Measurements from ENCODE around the gene AHRR. TPM values are rescaled to one million over a fixed set of nuclear protein-coding genes. Genes with fewer than 3 reads are reported as not detected.
A peak's percentile ranks its signal among the peaks of the same experiment; 100 is the strongest.

AHRR gene
- polyA plus RNA-seq, 3 donors, result 0.15 TPM; not detected in 1

- peaks cover 0 to 3% (median 0%) of the 10 kb centered on the region in 3 donors for H3K27me3 Mint-ChIP-seq (ENCODE audit: low read depth in 3 of 3)
- no peak overlapping the region for H3K27ac ChIP-seq (ENCODE audit: low read depth in 1 of 2, low read length in 2 of 2)
- H2AFZ ChIP-seq (ENCODE audit: insufficient read depth, low read depth, low read length, poor library complexity, severe bottlenecking), result no peak overlapping the region
- no peaks in the 10 kb centered on the region for H3K9me3 ChIP-seq (replicated peaks in 1 of 2; ENCODE audit: control insufficient read depth in 1 of 2, insufficient read depth in 1 of 2, low read length in 2 of 2)
- no peak overlapping the region for H3K4me3 ChIP-seq (replicated peaks in 1 of 3; ENCODE audit: low read depth in 2 of 3, low read length in 3 of 3)
- peaks cover 7% of the 10 kb centered on the region for H4K20me1 ChIP-seq (ENCODE audit: insufficient read depth, low read length)
- H3K9ac ChIP-seq (ENCODE audit: insufficient read depth, low read length, poor library complexity, severe bottlenecking), result no peak overlapping the region
- intact Hi-C loops (cut with micrococcal nuclease), result no loop called here
- H3K27ac Mint-ChIP-seq, result peak overlapping the region in 1 of 7 donors; percentile 38
- H3K4me3 Mint-ChIP-seq, result no peak overlapping the region
- no peaks in the 10 kb centered on the region for H3K36me3 ChIP-seq (replicated peaks in 1 of 2; ENCODE audit: control insufficient read depth in 1 of 2, insufficient read depth in 2 of 2, low read length in 2 of 2)
- 95% methylated on average over 6 of the region's 8 CpGs for WGBS (ENCODE audit: insufficient coverage)
- no peak overlapping the region for H3K4me2 ChIP-seq (replicated peaks; ENCODE audit: extremely low read depth, low read length, poor library complexity, severe bottlenecking)
- no peak for DNase-seq
- H3K27me3 ChIP-seq (ENCODE audit: control insufficient read depth in 2 of 2, insufficient read depth in 2 of 2, low read length in 2 of 2), result no peaks in the 10 kb centered on the region
- H3K36me3 Mint-ChIP-seq, result peaks cover 0 to under 1% of the 10 kb centered on the region in 2 donors
- H3K9me3 Mint-ChIP-seq, result no peaks in the 10 kb centered on the region
- H3K4me1 Mint-ChIP-seq, result peaks cover 28% of the 10 kb centered on the region
- peaks cover 34 to 37% of the 10 kb centered on the region in 2 donors for H3K4me1 ChIP-seq (ENCODE audit: control insufficient read depth in 1 of 2, insufficient read depth in 2 of 2, low read length in 2 of 2)
- TF ChIP-seq CTCF (IDR thresholded peaks at IDR 0.05), result no peak
- H3K79me2 ChIP-seq (ENCODE audit: insufficient read depth, low read length), result peaks cover 11% of the 10 kb centered on the region
Measured at GRCh38 chr5:439181-439580, 117.7 kb downstream of the AHRR start.

GRCh38 chr5:439636-440035, 118.1 kb downstream of the AHRR start:
- Histone ChIP-seq H2AFZ (ENCODE audit: insufficient read depth, low read depth, low read length, poor library complexity, severe bottlenecking) (no peak overlapping the region), H3K4me2 (replicated peaks; ENCODE audit: extremely low read depth, low read length, poor library complexity, severe bottlenecking) (no peak overlapping the region), H4K20me1 (ENCODE audit: insufficient read depth, low read length) (peaks cover 12% of the 10 kb centered on the region), H3K27ac (ENCODE audit: low read depth in 1 of 2, low read length in 2 of 2) (no peak overlapping the region), H3K4me1 (ENCODE audit: control insufficient read depth in 1 of 2, insufficient read depth in 2 of 2, low read length in 2 of 2) (peaks cover 35 to 40% of the 10 kb centered on the region in 2 donors), H3K27me3 (ENCODE audit: control insufficient read depth in 2 of 2, insufficient read depth in 2 of 2, low read length in 2 of 2) (no peaks in the 10 kb centered on the region), H3K9ac (ENCODE audit: insufficient read depth, low read length, poor library complexity, severe bottlenecking) (no peak overlapping the region), H3K9me3 (replicated peaks in 1 of 2; ENCODE audit: control insufficient read depth in 1 of 2, insufficient read depth in 1 of 2, low read length in 2 of 2) (no peaks in the 10 kb centered on the region), H3K36me3 (replicated peaks in 1 of 2; ENCODE audit: control insufficient read depth in 1 of 2, insufficient read depth in 2 of 2, low read length in 2 of 2) (no peaks in the 10 kb centered on the region), H3K4me3 (replicated peaks in 1 of 3; ENCODE audit: low read depth in 2 of 3, low read length in 3 of 3) (no peak overlapping the region), H3K79me2 (ENCODE audit: insufficient read depth, low read length) (peaks cover 15% of the 10 kb centered on the region)
- Mint-ChIP-seq H3K27ac (peak overlapping the region in 1 of 7 donors; percentile 38), H3K27me3 (ENCODE audit: low read depth in 3 of 3) (peaks cover 0 to 3% (median 0%) of the 10 kb centered on the region in 3 donors), H3K4me3 (peak overlapping the region in 1 of 2 donors; percentile 27), H3K4me1 (peaks cover 33% of the 10 kb centered on the region), H3K9me3 (no peaks in the 10 kb centered on the region), H3K36me3 (peaks cover 0 to 2% of the 10 kb centered on the region in 2 donors)
- intact Hi-C loops (cut with micrococcal nuclease), result loop anchor here (5.0 to 10.0 kb wide), 5 partner anchors 105 to 465 kb away; partner anchors contain the start of genes PDCD6 (in 2 of the 2) and CEP72 (in 1 of the 2)
- WGBS (ENCODE audit: insufficient coverage), result 94% methylated on average over 14 of the region's 14 CpGs
- DNase-seq, result no peak
- TF ChIP-seq CTCF (IDR thresholded peaks at IDR 0.05), result no peak
